ENCODE data around the gene IER5L.

DNA sequence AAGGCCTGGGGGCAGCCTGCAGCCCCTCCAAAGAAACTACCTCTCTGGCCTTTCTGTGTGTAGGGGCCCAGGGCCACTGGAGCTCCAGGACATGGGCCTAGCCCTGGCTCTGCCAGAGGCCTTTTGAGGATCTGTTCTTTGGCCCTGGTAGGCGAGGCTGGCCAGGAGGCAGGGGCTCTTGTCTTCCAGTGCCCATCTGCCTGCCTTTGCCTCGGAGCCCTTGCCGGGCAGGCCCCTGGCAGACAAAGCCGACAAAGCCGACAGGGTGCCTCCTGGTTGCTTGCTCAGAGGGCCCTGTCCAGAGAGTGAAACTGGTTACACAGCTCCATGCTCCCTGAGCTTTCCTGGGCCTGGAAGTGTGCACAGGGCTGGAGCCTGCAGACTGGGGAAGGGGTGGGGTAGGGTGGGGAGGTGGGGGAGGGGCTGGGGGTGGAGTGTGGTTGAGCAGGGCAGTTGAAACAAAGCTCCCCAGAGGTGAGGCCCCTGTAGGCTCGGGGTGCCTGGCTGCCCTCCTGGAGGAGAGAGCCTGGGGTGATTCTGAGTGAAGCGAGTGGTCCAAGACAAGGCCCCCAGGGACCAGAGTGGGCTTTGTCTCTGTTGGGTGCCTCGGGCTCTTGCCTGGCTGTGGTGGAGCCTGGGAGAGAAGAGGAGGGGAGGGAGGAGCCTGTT, 37.5 kb downstream of the IER5L start:
- TF ChIP-seq EZH2 (IDR thresholded peaks at IDR 0.05) (no peak), POLR2AphosphoS5 (IDR thresholded peaks at IDR 0.05; ENCODE audit: borderline replicate concordance, low read depth, low read length) (no peak; the same call in 1 of the 2 replicates), FOXP2 (optimal IDR thresholded peaks at IDR 0.05; ENCODE audit: control extremely low read depth, extremely low read length, insufficient read depth) (no peak)

Data from SK-N-MC (cell line).